GM19395 (cell line): ENCODE results near the gene CXCL3.

Experiments
- ATAC-seq: cut with Tn5 transposase; IDR thresholded peaks from one replicate; pipeline ENCODE4 v1.9.1; 2021; ENCODE audit warnings: mild to moderate bottlenecking, moderate library complexity; ENCODE audit not compliant: unreplicated experiment

Gene CXCL3

GRCh38 chr4:74056114-74056857, 17.8 kb upstream of the CXCL3 start:
- no peak for ATAC-seq

GRCh38 chr4:74055498-74055897, 17.0 kb upstream of the CXCL3 start:
- ATAC-seq: no peak

GRCh38 chr4:74055096-74055495, 16.6 kb upstream of the CXCL3 start:
- no peak for ATAC-seq

- no peak for ATAC-seq
Observed at GRCh38 chr4:74054483-74055047, 16.1 kb upstream of the CXCL3 start.

GRCh38 chr4:74047152-74047551, 8.7 kb upstream of the CXCL3 start:
- no peak for ATAC-seq

- ATAC-seq: no peak
Observed at GRCh38 chr4:74045772-74046171, 7.3 kb upstream of the CXCL3 start.

- ATAC-seq: no peak
Observed at GRCh38 chr4:74045247-74045646, 6.8 kb upstream of the CXCL3 start.

- ATAC-seq: no peak
Observed at GRCh38 chr4:74044677-74045076, 6.2 kb upstream of the CXCL3 start.

- no peak for ATAC-seq
Observed at GRCh38 chr4:74042681-74043080, 4.2 kb upstream of the CXCL3 start.

GRCh38 chr4:74041418-74041817, 2.9 kb upstream of the CXCL3 start:
- ATAC-seq: no peak

- peak; percentile 15 for ATAC-seq
Observed at GRCh38 chr4:74039315-74039763, 850 bp upstream of the CXCL3 start.

- ATAC-seq: no peak
Observed at GRCh38 chr4:74038086-74038424, 434 bp downstream of the CXCL3 start.

- ATAC-seq: no peak
Observed at GRCh38 chr4:74037076-74037955, 1.2 kb downstream of the CXCL3 start.

GRCh38 chr4:74033739-74034138, 4.8 kb downstream of the CXCL3 start:
- no peak for ATAC-seq

- ATAC-seq: no peak
Observed at GRCh38 chr4:74032064-74032463, 6.4 kb downstream of the CXCL3 start.

- no peak for ATAC-seq
Observed at GRCh38 chr4:74031576-74031975, 6.9 kb downstream of the CXCL3 start.

- no peak for ATAC-seq
Observed at GRCh38 chr4:74030285-74030684, 8.2 kb downstream of the CXCL3 start.

GRCh38 chr4:74028504-74028903, 10.0 kb downstream of the CXCL3 start:
- no peak for ATAC-seq

GRCh38 chr4:74023709-74024108, 14.8 kb downstream of the CXCL3 start:
- ATAC-seq: no peak

GRCh38 chr4:74021601-74022000, 16.9 kb downstream of the CXCL3 start:
- no peak for ATAC-seq

- ATAC-seq: no peak
Observed at GRCh38 chr4:74018771-74019170, 19.7 kb downstream of the CXCL3 start.

GRCh38 chr4:74018116-74018515, 20.4 kb downstream of the CXCL3 start:
- no peak for ATAC-seq
